K562 (cell line): ENCODE data around the gene ERO1B. TPM values are rescaled to one million over a fixed set of nuclear protein-coding genes. Genes with fewer than 3 reads are reported as not detected.

ENCODE experiments used
- ATAC-seq: fragments of 200-7000 bp; cut with Tn5 transposase; 3 replicates; pipeline ENCODE4 v1.9.1; 2020; ENCODE audit warnings: moderate library complexity
- BruUV-seq: library from RNA; stranded (reverse); fragments of 400-500 nt; replicated peaks from 2 replicates; lab custom pipeline; 2021; lab: Mats Ljungman, UMichigan
- CTCF ChIA-PET: fragments of 300-600 bp; formaldehyde crosslinking; extraction: SDS; loops from one replicate; lab custom pipeline; 2021; ENCODE audit warnings: low intra/inter-chr PET ratio; lab: Yijun Ruan, JAX
- POLR2A ChIA-PET: fragments of 300-600, 350-650 bp; sonication (Branson Sonifier 250); formaldehyde crosslinking; extraction: SDS; loops from one replicate; lab custom pipeline; 2021; ENCODE audit warnings: antibody characterized with exemption, inconsistent platforms; lab: Yijun Ruan, JAX
- DNase-seq, 4 experiments: peaks; one replicate each; pipeline versions ENCODE4 v3.0.0 to v3.0.0-alpha.2; 2011 to 2018; ENCODE audit warnings: low spot score in 3 of 4, mixed read lengths in 3 of 4; ENCODE audit errors: extremely low read depth in 1 of 4
- FAIRE-seq: peaks from 2 replicates; lab custom pipeline; 2011; peaks lifted over from hg19 to GRCh38; lab: Jason Lieb, UNC
- H2AFZ ChIP-seq: 2 replicates; pipeline ENCODE4 v1.6.0; 2011; ENCODE audit warnings: low read depth, low read length, control low read depth, inconsistent platforms
- H3K27ac ChIP-seq: fragments of 200-600 bp; 3 replicates; pipeline ENCODE4 v1.8.0; 2011; ENCODE audit warnings: low read depth, mild to moderate bottlenecking, control low read depth, inconsistent platforms, low read length, moderate library complexity, mixed read lengths; ENCODE audit errors: extremely low read depth
- H3K27me3 ChIP-seq, 2 experiments: fragments of 300-600 bp in 1 of 2; 2 replicates in 1 of 2; 3 replicates in 1 of 2; pipeline versions ENCODE4 v1.6.0 to v1.8.0; 2011; ENCODE audit warnings: inconsistent platforms in 2 of 2, low read length in 2 of 2, mild to moderate bottlenecking in 1 of 2, mixed read lengths in 1 of 2, moderate library complexity in 1 of 2; ENCODE audit not compliant: control insufficient read depth in 2 of 2, insufficient read depth in 2 of 2
- H3K36me3 ChIP-seq: fragments of 300-600 bp; 3 replicates; pipeline ENCODE4 v1.8.0; 2011; ENCODE audit warnings: mild to moderate bottlenecking, low read length, inconsistent platforms; ENCODE audit not compliant: control insufficient read depth, insufficient read depth
- H3K4me1 ChIP-seq, 2 experiments: fragments of 200-600 bp in 1 of 2; replicated peaks in 1 of 2; 2 replicates in 1 of 2; 3 replicates in 1 of 2; pipeline versions ENCODE4 v1.5.1 to v1.8.0; 2011; ENCODE audit warnings: inconsistent platforms in 2 of 2, low read length in 2 of 2, mild to moderate bottlenecking in 1 of 2, mixed read lengths in 1 of 2, moderate library complexity in 1 of 2; ENCODE audit not compliant: control insufficient read depth in 2 of 2, insufficient read depth in 2 of 2
- H3K4me2 ChIP-seq: 2 replicates; pipeline ENCODE4 v1.6.1; 2011; ENCODE audit warnings: low read length, control low read depth, inconsistent platforms, mixed read lengths; ENCODE audit not compliant: insufficient read depth
- H3K4me3 ChIP-seq: fragments of 200-600 bp; sonication (generic), shearing (Covaris generic); 2 replicates; pipeline ENCODE4 v1.5.1; 2016; ENCODE audit warnings: control low read depth, inconsistent platforms
- H3K79me2 ChIP-seq: fragments of 200-600 bp; 3 replicates; pipeline ENCODE4 v1.8.0; 2011; ENCODE audit warnings: low read length, inconsistent platforms; ENCODE audit not compliant: control insufficient read depth, insufficient read depth
- H3K9ac ChIP-seq, 2 experiments: 2 replicates each; pipeline versions ENCODE4 v1.6.0 to v1.6.1; 2011; ENCODE audit warnings: low read depth in 2 of 2, low read length in 2 of 2, control low read depth in 1 of 2, inconsistent platforms in 1 of 2, mild to moderate bottlenecking in 1 of 2, mixed read lengths in 1 of 2; ENCODE audit not compliant: insufficient read depth in 1 of 2
- H3K9me1 ChIP-seq: one replicate; pipeline ENCODE4 v1.6.0; 2011; ENCODE audit warnings: inconsistent platforms, mild to moderate bottlenecking, low read length, moderate library complexity; ENCODE audit not compliant: control insufficient read depth, insufficient read depth
- H3K9me3 ChIP-seq: replicated peaks from 2 replicates; pipeline ENCODE4 v1.5.1; 2011; ENCODE audit warnings: low read depth, low read length, inconsistent platforms; ENCODE audit not compliant: control insufficient read depth, insufficient read depth
- H4K20me1 ChIP-seq: replicated peaks from 2 replicates; pipeline ENCODE4 v1.6.1; 2011; ENCODE audit warnings: low read length, inconsistent platforms, mixed read lengths; ENCODE audit not compliant: control insufficient read depth, insufficient read depth
- NR2C2 ChIP-seq, 2 experiments: fragments of 200-800 bp in 1 of 2; sonication (Bioruptor generic) in 1 of 2; sonication (generic) in 1 of 2; formaldehyde crosslinking in 1 of 2; IDR thresholded peaks; 2 replicates each; pipeline versions ENCODE4 v1.6.1 to v1.8.0; 2016 to 2022; ENCODE audit warnings: mild to moderate bottlenecking in 1 of 2, missing compliant biosample characterization in 1 of 2, missing genetic modification characterization in 1 of 2, missing genetic modification reagents in 1 of 2
- PTBP1 ChIP-seq: fragments of 200-400 bp; formaldehyde crosslinking; IDR thresholded peaks from 2 replicates; pipeline ENCODE4 v1.6.1; 2017; ENCODE audit warnings: low read depth, low read length
- ZNF232 ChIP-seq: sonication (generic); formaldehyde crosslinking; IDR thresholded peaks from 2 replicates; pipeline ENCODE4 v1.8.0; 2022; ENCODE audit warnings: mild to moderate bottlenecking, missing genetic modification reagents
- ZNF318 ChIP-seq, 2 experiments: fragments of 450-650 bp; IDR thresholded peaks; 2 replicates each; pipeline ENCODE4 v1.6.1; 2016; ENCODE audit warnings: mild to moderate bottlenecking in 2 of 2, borderline replicate concordance in 1 of 2, low read depth in 1 of 2, moderate library complexity in 1 of 2
- WGBS: fragments of 100-300 bp; shearing (Covaris generic); methylation state at CpG from one replicate; pipeline ENCODE4 v1.1.6; 2016; ENCODE audit warnings: low coverage, mixed read lengths; ENCODE audit not compliant: insufficient coverage; ENCODE audit errors: missing lambda C conversion rate; 5-methylcytosine and 5-hydroxymethylcytosine counted together
- in situ Hi-C: fragments of 300-500 bp; cut with MboI; formaldehyde crosslinking; loops from 4 replicates; pipeline ENCODE4 v1.15.0; 2018; ENCODE audit warnings: inconsistent platforms, mixed read lengths
- intact Hi-C: fragments of 100-400 bp; cut with micrococcal nuclease; formaldehyde crosslinking; loops from 2 replicates; pipeline ENCODE4 v1.14.2; 2022
- polyA plus RNA-seq, 8 experiments: library from polyadenylated mRNA; depleted of rRNA in 4 of 8; stranded (reverse) in 5 of 8; unstranded in 3 of 8; fragments of >200 nt; fragmentation: Nextera tagmentation in 2 of 8; fragmentation: Illumina TruSeq in 1 of 8; extraction: Ambion mirVana in 2 of 8; extraction: Trizol in 1 of 8; gene quantifications; 2 replicates each; pipeline versions ENCODE4 v1.2.1 to v1.2.3, GENCODE V29; 2011 to 2014; ENCODE audit warnings: inconsistent platforms in 1 of 8, missing spikeins in 1 of 8
- total RNA-seq, 7 experiments: library from RNA; depleted of rRNA in 6 of 7; stranded (reverse); fragments of >200 nt in 6 of 7; fragmentation: Illumina TruSeq in 2 of 7; extraction: Trizol in 2 of 7; gene quantifications; 2 replicates each; pipeline versions ENCODE4 v1.2.1 to v1.2.3, GENCODE V29; 2011 to 2021; ENCODE audit warnings: low replicate concordance in 1 of 7
- TF ChIP-seq, protein P1 (sequence below): fragments of 150-350 bp; IDR thresholded peaks from 2 replicates; pipeline ENCODE4 v1.6.1; 2014; ENCODE audit warnings: low read depth, mild to moderate bottlenecking, low read length, borderline replicate concordance
- TF ChIP-seq, protein P2 (sequence below): IDR thresholded peaks from 2 replicates; pipeline ENCODE4 v1.6.1; 2016; ENCODE audit warnings: missing genetic modification characterization, missing compliant biosample characterization

ERO1B gene
- total and polyA plus RNA-seq, 9 of the 15 experiments (the other 6 are each of a cell fraction or from before 2014, with no cell fraction given): 0.59 to 6.4 (median 4.2) TPM

DNA sequence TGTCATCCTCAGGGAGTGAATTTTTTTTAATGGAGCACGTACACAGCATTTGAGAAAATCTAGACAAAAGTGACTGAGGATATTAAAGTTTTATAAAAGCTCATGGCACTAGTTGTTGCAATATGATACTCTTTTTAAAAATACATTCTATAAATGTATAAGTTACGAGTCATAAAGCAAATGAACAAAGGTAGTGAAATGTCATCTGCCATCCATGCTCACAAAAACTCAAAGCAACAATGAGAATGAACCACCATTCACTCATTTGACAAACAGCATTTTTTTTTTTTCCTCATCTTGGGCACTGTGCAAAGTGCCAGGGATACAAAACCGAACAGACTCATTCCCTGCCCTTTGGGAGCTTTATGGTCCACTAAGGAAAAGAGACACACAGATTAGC, 100.7 kb downstream of the ERO1B start:
- Histone ChIP-seq H3K27me3 (peaks cover 31 to 39% of the 10 kb centered on the region in 2 experiments), H3K4me3 (no peak overlapping the region), H3K9ac (no peak overlapping the region), H3K4me2 (no peak overlapping the region), H3K9me1 (no peaks in the 10 kb centered on the region), H3K4me1 (no peaks in the 10 kb centered on the region), H3K36me3 (no peaks in the 10 kb centered on the region), H3K9me3 (no peaks in the 10 kb centered on the region), H2AFZ (no peak overlapping the region), H3K27ac (no peak overlapping the region), H3K79me2 (no peaks in the 10 kb centered on the region), H4K20me1 (no peaks in the 10 kb centered on the region)
- WGBS: 20% methylated on average over 3 of the region's 3 CpGs
- no peak for DNase-seq
- intact Hi-C loops (no loop called here), in situ Hi-C loops (no loop called here)
- ChIA-PET CTCF (no interaction called here), POLR2A (no interaction called here)
- no peak for FAIRE-seq
- BruUV-seq: no TSS peak
- ATAC-seq: no peak
- TF ChIP-seq, protein P1, sequence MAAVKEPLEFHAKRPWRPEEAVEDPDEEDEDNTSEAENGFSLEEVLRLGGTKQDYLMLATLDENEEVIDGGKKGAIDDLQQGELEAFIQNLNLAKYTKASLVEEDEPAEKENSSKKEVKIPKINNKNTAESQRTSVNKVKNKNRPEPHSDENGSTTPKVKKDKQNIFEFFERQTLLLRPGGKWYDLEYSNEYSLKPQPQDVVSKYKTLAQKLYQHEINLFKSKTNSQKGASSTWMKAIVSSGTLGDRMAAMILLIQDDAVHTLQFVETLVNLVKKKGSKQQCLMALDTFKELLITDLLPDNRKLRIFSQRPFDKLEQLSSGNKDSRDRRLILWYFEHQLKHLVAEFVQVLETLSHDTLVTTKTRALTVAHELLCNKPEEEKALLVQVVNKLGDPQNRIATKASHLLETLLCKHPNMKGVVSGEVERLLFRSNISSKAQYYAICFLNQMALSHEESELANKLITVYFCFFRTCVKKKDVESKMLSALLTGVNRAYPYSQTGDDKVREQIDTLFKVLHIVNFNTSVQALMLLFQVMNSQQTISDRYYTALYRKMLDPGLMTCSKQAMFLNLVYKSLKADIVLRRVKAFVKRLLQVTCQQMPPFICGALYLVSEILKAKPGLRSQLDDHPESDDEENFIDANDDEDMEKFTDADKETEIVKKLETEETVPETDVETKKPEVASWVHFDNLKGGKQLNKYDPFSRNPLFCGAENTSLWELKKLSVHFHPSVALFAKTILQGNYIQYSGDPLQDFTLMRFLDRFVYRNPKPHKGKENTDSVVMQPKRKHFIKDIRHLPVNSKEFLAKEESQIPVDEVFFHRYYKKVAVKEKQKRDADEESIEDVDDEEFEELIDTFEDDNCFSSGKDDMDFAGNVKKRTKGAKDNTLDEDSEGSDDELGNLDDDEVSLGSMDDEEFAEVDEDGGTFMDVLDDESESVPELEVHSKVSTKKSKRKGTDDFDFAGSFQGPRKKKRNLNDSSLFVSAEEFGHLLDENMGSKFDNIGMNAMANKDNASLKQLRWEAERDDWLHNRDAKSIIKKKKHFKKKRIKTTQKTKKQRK: no peak
- TF ChIP-seq ZNF318 (IDR thresholded peaks at IDR 0.05; ENCODE audit: borderline replicate concordance in 1 of 2, low read depth in 1 of 2): no peak
- TF ChIP-seq, protein P2, sequence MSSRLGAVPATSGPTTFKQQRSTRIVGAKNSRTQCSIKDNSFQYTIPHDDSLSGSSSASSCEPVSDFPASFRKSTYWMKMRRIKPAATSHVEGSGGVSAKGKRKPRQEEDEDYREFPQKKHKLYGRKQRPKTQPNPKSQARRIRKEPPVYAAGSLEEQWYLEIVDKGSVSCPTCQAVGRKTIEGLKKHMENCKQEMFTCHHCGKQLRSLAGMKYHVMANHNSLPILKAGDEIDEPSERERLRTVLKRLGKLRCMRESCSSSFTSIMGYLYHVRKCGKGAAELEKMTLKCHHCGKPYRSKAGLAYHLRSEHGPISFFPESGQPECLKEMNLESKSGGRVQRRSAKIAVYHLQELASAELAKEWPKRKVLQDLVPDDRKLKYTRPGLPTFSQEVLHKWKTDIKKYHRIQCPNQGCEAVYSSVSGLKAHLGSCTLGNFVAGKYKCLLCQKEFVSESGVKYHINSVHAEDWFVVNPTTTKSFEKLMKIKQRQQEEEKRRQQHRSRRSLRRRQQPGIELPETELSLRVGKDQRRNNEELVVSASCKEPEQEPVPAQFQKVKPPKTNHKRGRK: no peak
- TF ChIP-seq NR2C2 (CRISPR knock-in tag; IDR thresholded peaks at IDR 0.05): no peak
- TF ChIP-seq NR2C2 (tag; IDR thresholded peaks at IDR 0.05): no peak
- TF ChIP-seq ZNF232: no peak
- TF ChIP-seq PTBP1: no peak
